SK-N-SH treated with all-trans-retinoic acid at 6 μM for 48 hours (cell line): ENCODE results near the gene COQ5.
"Not testable (repeated sequence)": the region's sequence is repeated elsewhere in the genome, so short reads cannot be mapped to it uniquely, and the experiment has no call there.

ENCODE experiments used
- ARNTL ChIP-seq: fragments of 450-650 bp; formaldehyde crosslinking; IDR thresholded peaks from 2 replicates; pipeline ENCODE4 v1.5.0; 2020; ENCODE audit warnings: low read depth, mild to moderate bottlenecking, moderate library complexity, borderline replicate concordance
- CREB5 ChIP-seq: fragments of 250-450 bp; sonication (Bioruptor Pico); IDR thresholded peaks from 2 replicates; pipeline ENCODE4 v1.5.1; 2020; ENCODE audit warnings: low read depth, mild to moderate bottlenecking, moderate library complexity
- CSDC2 ChIP-seq: fragments of 250-450 bp; sonication (Bioruptor Pico); IDR thresholded peaks from 2 replicates; pipeline ENCODE4 v1.5.0; 2020; ENCODE audit warnings: mild to moderate bottlenecking, moderate library complexity
- GLIS3 ChIP-seq: fragments of 250-450 bp; sonication (Bioruptor Pico); IDR thresholded peaks from 2 replicates; pipeline ENCODE4 v1.5.0; 2020; ENCODE audit warnings: mild to moderate bottlenecking, moderate library complexity
- OSR1 ChIP-seq: fragments of 250-450 bp; sonication (Bioruptor Pico); IDR thresholded peaks from 2 replicates; pipeline ENCODE4 v1.8.0; 2022; ENCODE audit warnings: moderate library complexity, mild to moderate bottlenecking, inconsistent platforms
- PATZ1 ChIP-seq: fragments of 250-450 bp; sonication (Bioruptor Pico); IDR thresholded peaks from 2 replicates; pipeline ENCODE4 v1.8.0; 2020; ENCODE audit warnings: mild to moderate bottlenecking, moderate library complexity, borderline replicate concordance
- RARB ChIP-seq: fragments of 250-450 bp; sonication (Bioruptor Pico); IDR thresholded peaks from 2 replicates; pipeline ENCODE4 v1.8.0; 2021; ENCODE audit warnings: mild to moderate bottlenecking, moderate library complexity
- TOX ChIP-seq: fragments of 250-450 bp; sonication (Bioruptor Pico); IDR thresholded peaks from 2 replicates; pipeline ENCODE4 v1.8.0; 2021; ENCODE audit warnings: mild to moderate bottlenecking, moderate library complexity, borderline replicate concordance
- TSHZ2 ChIP-seq: fragments of 250-450 bp; sonication (Bioruptor Pico); IDR thresholded peaks from 2 replicates; pipeline ENCODE4 v1.5.0; 2020; ENCODE audit warnings: mild to moderate bottlenecking, moderate library complexity
- ZFP3 ChIP-seq: fragments of 250-450 bp; sonication (Bioruptor Pico); IDR thresholded peaks from 2 replicates; pipeline ENCODE4 v1.5.0; 2020; ENCODE audit warnings: mild to moderate bottlenecking, moderate library complexity

DNA sequence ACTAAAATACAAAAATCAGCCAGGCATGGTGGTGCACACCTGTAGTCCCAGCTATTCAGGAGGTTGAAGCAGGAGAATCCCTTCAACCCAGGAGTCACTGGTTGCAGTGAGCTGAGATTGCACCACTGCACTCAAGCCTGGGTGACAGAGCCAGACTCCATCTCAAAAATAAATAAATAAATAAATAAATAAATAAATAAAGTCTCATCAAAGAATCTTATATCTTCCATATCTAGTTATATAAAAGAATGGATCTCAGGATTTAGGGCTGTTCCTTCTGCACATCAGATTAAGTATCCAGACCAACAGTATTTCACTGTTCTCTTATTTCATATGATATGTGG, 1.4 kb upstream of the COQ5 start:
- not testable (repeated sequence) for TF ChIP-seq ZFP3 (CRISPR knock-in tag); PATZ1 (CRISPR knock-in tag); OSR1; TSHZ2 (CRISPR knock-in tag); TOX (CRISPR knock-in tag); GLIS3 (CRISPR knock-in tag); CREB5; CSDC2 (CRISPR knock-in tag); RARB (CRISPR knock-in tag); ARNTL (CRISPR knock-in tag)
